Mammary epithelial cell (primary cell): Measurements from ENCODE around the gene LAMB2.

Experiments used
- EZH2 ChIP-seq: IDR thresholded peaks from 2 replicates; pipeline ENCODE4 v1.6.1; 2012; ENCODE audit warnings: low read length, inconsistent platforms, borderline replicate concordance
- TF ChIP-seq, protein P1 (sequence below), 2 donors: IDR thresholded peaks in 1 of 2; conservative IDR thresholded peaks in 1 of 2; 2 replicates each; pipeline ENCODE4 v1.5.1; 2011 to 2012; ENCODE audit warnings: inconsistent platforms in 2 of 2, low read length in 2 of 2, mild to moderate bottlenecking in 2 of 2, control low read depth in 1 of 2, low read depth in 1 of 2; ENCODE audit not compliant: insufficient read depth in 1 of 2; ENCODE audit errors: extremely low read depth in 1 of 2

DNA sequence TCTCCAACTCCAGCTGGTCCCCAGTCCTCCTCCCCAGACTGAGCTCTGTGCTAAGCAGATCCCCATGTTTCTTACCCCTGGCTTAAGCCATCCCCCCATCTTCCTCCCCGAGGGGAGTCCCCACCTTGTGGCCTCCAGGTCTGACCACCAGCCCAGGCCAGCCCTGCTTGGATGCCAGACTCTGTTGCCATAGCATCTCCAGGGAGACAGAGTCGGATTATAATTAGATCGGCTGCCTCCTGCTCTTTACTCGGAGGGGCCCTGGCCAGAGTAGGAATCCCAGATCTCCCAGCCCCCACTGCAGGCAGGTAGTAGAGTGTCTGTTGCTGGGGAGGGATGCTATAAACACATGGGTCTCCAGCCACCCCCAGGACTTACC is 40.9 kb upstream of the LAMB2 start:
- TF ChIP-seq, protein P1, sequence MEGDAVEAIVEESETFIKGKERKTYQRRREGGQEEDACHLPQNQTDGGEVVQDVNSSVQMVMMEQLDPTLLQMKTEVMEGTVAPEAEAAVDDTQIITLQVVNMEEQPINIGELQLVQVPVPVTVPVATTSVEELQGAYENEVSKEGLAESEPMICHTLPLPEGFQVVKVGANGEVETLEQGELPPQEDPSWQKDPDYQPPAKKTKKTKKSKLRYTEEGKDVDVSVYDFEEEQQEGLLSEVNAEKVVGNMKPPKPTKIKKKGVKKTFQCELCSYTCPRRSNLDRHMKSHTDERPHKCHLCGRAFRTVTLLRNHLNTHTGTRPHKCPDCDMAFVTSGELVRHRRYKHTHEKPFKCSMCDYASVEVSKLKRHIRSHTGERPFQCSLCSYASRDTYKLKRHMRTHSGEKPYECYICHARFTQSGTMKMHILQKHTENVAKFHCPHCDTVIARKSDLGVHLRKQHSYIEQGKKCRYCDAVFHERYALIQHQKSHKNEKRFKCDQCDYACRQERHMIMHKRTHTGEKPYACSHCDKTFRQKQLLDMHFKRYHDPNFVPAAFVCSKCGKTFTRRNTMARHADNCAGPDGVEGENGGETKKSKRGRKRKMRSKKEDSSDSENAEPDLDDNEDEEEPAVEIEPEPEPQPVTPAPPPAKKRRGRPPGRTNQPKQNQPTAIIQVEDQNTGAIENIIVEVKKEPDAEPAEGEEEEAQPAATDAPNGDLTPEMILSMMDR (conservative IDR thresholded peaks at IDR 0.05 in 1 of 2, IDR thresholded peaks at IDR 0.05 in 1 of 2; ENCODE audit: extremely low read depth in 1 of 2, insufficient read depth in 1 of 2, low read depth in 1 of 2, low read length in 2 of 2), result no peak
- TF ChIP-seq EZH2, result no peak
